Cardiac ventricle fibroblast (primary cell): Measurements from ENCODE around the gene MC3R. TPM values are rescaled to one million over a fixed set of nuclear protein-coding genes. Genes with fewer than 3 reads are reported as not detected.

ENCODE experiments used
- total RNA-seq: library from RNA; depleted of rRNA; stranded (reverse); fragments of >200 nt; gene quantifications from 2 replicates; pipeline ENCODE4 v1.2.3, GENCODE V29; 2015

MC3R gene
- total RNA-seq = not detected in 2 replicates

DNA sequence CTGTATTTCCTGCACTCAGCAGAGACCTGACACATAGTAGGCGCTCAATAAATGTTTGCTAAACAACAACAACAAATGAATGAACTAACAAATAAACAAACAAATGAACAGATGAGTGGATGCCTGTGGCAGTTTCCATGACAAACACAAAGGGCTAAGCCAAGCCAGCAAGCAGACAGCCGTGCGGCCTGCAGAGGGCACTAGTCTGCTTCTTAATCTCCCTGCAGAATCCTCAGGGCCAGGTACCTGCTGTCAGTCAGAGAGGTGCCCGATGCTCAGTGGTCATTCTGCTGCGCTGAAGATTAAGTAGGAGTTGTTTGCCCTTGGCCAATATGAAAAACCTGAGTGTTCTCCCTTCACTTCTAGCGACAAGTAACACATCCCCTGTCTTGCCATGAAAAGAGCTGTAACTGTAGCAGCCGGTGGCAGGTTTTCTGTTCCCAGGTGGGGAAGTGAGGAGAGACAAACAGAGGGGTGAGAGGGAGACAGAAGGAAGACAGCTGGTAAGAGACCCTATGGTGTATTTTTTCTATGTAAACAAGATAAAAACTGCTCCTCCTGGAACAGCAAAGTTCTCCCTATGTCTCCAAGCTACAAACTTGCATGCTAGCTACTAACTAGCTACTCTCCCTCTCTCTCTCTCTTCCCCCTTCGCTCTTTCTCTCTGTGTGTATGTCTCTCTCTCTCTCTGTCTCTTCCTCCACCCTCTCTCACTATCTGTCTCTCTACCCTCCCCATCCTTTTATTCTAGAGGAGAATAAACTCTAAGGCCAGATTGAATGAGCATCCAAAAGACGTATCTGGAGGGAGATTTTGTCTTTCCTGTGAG is at the start of gene MC3R:
MC3R (plus strand) TSS at position 779 of the 829 bp plus-strand sequence. CDS start 112 bp downstream, outside the sequence.

Other genes starting within 250 kb of the MC3R start
- gene CBLN4, start 243.2 kb upstream of the MC3R start, total RNA-seq = not detected in 2 replicates
- gene FAM210B, start 110.2 kb downstream of the MC3R start, total RNA-seq = 44.0 and 50.2 TPM in 2 replicates
- gene AURKA, start 143.5 kb downstream of the MC3R start, total RNA-seq = 3.9 and 4.9 TPM in 2 replicates
- gene CSTF1, start 143.9 kb downstream of the MC3R start, total RNA-seq = 24.8 and 26.4 TPM in 2 replicates
- gene CASS4, start 163.5 kb downstream of the MC3R start, total RNA-seq = 2.8 and 4.0 TPM in 2 replicates
- gene RTF2, start 219.9 kb downstream of the MC3R start, total RNA-seq = 46.0 and 49.7 TPM in 2 replicates